ENCODE results near the gene NAALAD2. TPM values are rescaled to one million over a fixed set of nuclear protein-coding genes. Genes with fewer than 3 reads are reported as not detected.
A peak's percentile ranks its signal among the peaks of the same experiment; 100 is the strongest.
"Not testable (repeated sequence)": the region's sequence is repeated elsewhere in the genome, so short reads cannot be mapped to it uniquely, and the experiment has no call there.

The NAALAD2 gene
- total RNA-seq (not detected), polyA plus RNA-seq (not detected)

DNA sequence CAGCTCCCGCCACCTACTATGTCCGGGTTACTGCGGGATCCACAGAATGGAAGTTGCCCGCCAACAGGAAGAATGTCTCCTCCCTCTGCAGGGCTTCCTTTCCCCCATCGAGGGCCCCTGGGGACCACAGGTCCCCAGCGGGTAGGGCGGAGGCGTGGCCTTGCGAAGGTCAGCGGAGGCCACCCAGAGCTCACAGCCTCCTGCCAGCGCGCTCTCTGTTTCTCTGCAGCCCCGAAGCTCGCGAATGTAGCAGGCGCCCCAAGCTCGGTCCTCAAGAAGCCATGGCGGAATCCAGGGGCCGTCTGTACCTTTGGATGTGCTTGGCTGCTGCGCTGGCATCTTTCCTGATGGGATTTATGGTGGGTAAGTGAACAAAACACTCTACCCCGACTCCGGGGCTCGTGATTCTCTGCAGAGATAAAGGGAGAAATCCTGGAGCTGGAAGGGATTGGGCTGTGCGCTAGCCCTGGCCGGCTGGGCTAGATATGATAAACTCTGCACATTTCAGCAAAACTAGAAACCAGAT lies at the start of gene NAALAD2:
Gene NAALAD2 (plus strand): TSS at position 186 of the 526 bp plus-strand sequence. CDS start 96 bp downstream, at position 282.
- H3K27ac ChIP-seq (ENCODE audit: low read depth, low read length): no peak within 1 kb of the TSS
- no peak for DNase-seq
- Mint-ChIP-seq H3K4me3 (peak within 1 kb of the TSS in 6 of 7 donors; percentile 14 to 63 (median 52)), H3K27ac (no peak within 1 kb of the TSS), H3K4me1 (peaks cover 14 to 28% (median 26%) of the 10 kb centered on the region in 3 donors), H3K9me3 (no peaks in the 10 kb centered on the region), H3K27me3 (peaks cover 33 to 42% of the 10 kb centered on the region in 2 donors), H3K36me3 (peaks cover 0 to 1% (median 0%) of the 10 kb centered on the region in 3 donors)
- no peaks in the 10 kb centered on the region for H3K4me1 ChIP-seq (ENCODE audit: insufficient read depth, low read length)
- H3K36me3 ChIP-seq (ENCODE audit: insufficient read depth, low read length): no peaks in the 10 kb centered on the region
- POLR2A ChIA-PET: no interaction called here
- no peaks in the 10 kb centered on the region for H3K9me3 ChIP-seq (ENCODE audit: low read length)
- no peaks in the 10 kb centered on the region for H3K27me3 ChIP-seq (ENCODE audit: insufficient read depth, low read length, poor library complexity, severe bottlenecking)
- CTCF ChIA-PET: no interaction called here
- H3K4me3 ChIP-seq (ENCODE audit: low read length): no peak within 1 kb of the TSS

DNA sequence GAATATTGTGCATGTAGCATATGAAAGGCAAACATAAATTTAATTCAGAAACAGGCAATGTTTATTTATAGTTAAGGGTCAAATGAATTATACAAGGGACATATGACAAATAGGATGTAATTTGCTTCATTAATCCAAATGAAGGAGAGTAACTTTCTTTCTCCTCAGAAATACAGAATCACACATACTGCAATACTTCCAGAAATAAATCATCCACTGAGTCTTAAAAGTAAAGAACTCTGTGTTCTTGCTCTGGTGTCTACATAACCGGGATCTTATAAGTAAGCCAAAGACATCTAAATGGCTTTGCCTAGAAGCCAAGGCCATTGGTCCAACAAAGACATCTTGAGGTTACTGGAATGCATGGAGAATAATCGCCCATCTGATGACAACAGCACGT lies 48.8 kb upstream of the NAALAD2 start, which contains the start of gene UBTFL1:
Gene UBTFL1 (plus strand): TSS at position 301 of the 400 bp plus-strand sequence. CDS start 0 bp downstream, at position 301.
- H3K27ac ChIP-seq (ENCODE audit: low read depth, low read length); H3K9me3 ChIP-seq (ENCODE audit: low read length); H3K9me3 Mint-ChIP-seq; H3K4me3 ChIP-seq (ENCODE audit: low read length); H3K36me3 Mint-ChIP-seq; H3K4me1 ChIP-seq (ENCODE audit: insufficient read depth, low read length); DNase-seq; H3K27ac Mint-ChIP-seq; H3K27me3 Mint-ChIP-seq; H3K4me1 Mint-ChIP-seq; H3K27me3 ChIP-seq (ENCODE audit: insufficient read depth, low read length, poor library complexity, severe bottlenecking); H3K36me3 ChIP-seq (ENCODE audit: insufficient read depth, low read length); H3K4me3 Mint-ChIP-seq; POLR2A ChIA-PET; CTCF ChIA-PET: not testable (repeated sequence)

DNA sequence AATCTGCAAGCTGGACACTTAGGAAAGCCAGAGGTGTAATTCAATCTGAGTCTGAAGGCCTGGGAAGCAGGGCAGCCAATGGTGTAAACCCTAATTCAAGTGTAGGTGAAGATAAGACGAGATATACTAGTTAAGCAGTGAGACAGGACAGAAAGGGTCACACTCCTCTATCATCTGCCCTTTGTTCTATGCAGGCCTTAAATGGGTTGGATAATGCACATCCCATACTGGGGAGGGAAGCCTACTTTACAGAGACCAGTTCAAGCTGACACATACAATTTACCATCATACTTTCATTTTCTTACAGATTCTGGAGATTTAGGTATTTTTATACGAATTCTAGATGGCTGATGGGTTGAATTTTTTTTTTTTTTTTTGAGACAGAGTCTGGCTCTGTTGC lies 45.7 kb upstream of the NAALAD2 start:
- H3K27me3 Mint-ChIP-seq; H3K27ac Mint-ChIP-seq; H3K36me3 Mint-ChIP-seq; CTCF ChIA-PET; H3K9me3 ChIP-seq (ENCODE audit: low read length); H3K4me1 ChIP-seq (ENCODE audit: insufficient read depth, low read length); H3K4me1 Mint-ChIP-seq; H3K4me3 ChIP-seq (ENCODE audit: low read length); H3K4me3 Mint-ChIP-seq; DNase-seq; H3K36me3 ChIP-seq (ENCODE audit: insufficient read depth, low read length); H3K27me3 ChIP-seq (ENCODE audit: insufficient read depth, low read length, poor library complexity, severe bottlenecking); POLR2A ChIA-PET; H3K9me3 Mint-ChIP-seq; H3K27ac ChIP-seq (ENCODE audit: low read depth, low read length): not testable (repeated sequence)

DNA sequence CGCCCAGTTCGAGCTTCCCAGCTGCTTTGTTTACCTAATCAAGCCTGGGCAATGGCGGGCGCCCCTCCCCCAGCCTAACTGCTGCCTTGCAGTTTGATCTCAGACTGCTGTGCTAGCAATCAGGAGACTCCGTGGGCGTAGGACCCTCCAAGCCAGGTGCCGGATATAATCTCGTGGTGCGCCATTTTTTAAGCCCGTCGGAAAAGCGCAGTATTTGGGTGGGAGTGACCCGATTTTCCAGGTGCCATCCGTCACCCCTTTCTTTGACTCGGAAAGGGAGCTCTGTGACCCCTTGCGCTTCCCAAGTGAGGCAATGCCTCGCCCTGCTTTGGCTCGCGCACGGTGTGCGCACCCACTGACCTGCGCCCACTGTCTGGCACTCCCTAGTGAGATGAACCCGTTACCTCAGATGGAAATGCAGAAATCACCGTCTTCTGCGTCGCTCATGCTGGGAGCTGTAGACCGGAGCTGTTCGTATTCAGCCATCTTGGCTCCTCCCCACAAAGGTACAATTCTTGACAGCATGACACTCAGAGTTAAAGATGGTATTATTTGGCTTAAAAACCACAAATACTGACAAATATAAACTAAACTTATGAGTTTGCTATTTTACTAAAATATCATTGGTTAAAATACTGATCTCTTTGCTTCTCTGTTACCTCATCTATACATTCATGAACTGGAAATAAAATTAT lies 39.1 kb upstream of the NAALAD2 start:
- H3K9me3 ChIP-seq (ENCODE audit: low read length); CTCF ChIA-PET; H3K27me3 ChIP-seq (ENCODE audit: insufficient read depth, low read length, poor library complexity, severe bottlenecking); H3K27me3 Mint-ChIP-seq; H3K9me3 Mint-ChIP-seq; H3K4me3 Mint-ChIP-seq; H3K36me3 ChIP-seq (ENCODE audit: insufficient read depth, low read length); H3K4me1 Mint-ChIP-seq; DNase-seq; H3K27ac Mint-ChIP-seq; H3K36me3 Mint-ChIP-seq; H3K4me1 ChIP-seq (ENCODE audit: insufficient read depth, low read length); POLR2A ChIA-PET; H3K4me3 ChIP-seq (ENCODE audit: low read length); H3K27ac ChIP-seq (ENCODE audit: low read depth, low read length): not testable (repeated sequence)

DNA sequence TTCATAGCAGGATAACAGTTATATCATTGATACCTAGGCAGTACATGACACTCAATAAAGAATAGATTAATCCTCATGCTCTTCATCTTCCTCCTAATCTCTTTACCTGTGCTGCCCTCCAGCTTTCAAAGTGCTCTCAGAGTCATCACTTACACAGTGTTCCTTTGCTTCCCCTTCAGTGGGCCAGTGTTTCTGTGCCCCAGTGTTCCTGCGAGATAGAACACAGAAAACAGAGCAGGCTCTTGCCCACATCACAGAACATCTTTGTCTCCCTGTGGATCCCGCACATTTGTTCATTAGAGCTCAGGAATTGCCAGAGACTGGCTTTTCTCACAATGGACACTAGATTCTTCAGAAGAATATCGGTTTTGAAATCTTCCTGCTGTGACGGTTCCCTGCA lies 36.2 kb upstream of the NAALAD2 start:
- H3K36me3 ChIP-seq (ENCODE audit: insufficient read depth, low read length); H3K4me1 ChIP-seq (ENCODE audit: insufficient read depth, low read length); H3K36me3 Mint-ChIP-seq; H3K4me3 ChIP-seq (ENCODE audit: low read length); CTCF ChIA-PET; H3K27me3 ChIP-seq (ENCODE audit: insufficient read depth, low read length, poor library complexity, severe bottlenecking); H3K27ac ChIP-seq (ENCODE audit: low read depth, low read length); H3K4me3 Mint-ChIP-seq; POLR2A ChIA-PET; H3K9me3 ChIP-seq (ENCODE audit: low read length); DNase-seq; H3K27me3 Mint-ChIP-seq; H3K9me3 Mint-ChIP-seq; H3K4me1 Mint-ChIP-seq: not testable (repeated sequence)
- H3K27ac Mint-ChIP-seq: peak overlapping the region in 1 of 8 donors; percentile 68

DNA sequence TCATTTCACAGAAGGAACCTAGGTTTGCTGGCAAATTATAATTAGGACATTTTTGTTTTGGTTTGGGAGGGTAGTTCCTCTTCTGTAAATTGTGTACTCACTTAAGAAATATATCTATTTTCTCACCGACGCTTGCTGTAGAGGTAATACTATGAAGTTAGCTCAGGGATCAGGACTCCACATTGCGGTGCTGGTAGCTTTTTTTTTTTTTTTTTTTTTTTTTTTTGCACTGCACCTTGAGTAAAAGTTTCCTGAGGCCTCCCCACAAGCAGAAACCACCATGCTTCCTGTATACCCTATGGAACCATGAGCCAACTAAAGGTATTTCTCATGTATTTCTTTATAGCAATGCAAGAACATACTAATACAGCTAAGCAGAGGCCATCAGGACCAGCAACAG lies 34.0 kb upstream of the NAALAD2 start:
- no peaks in the 10 kb centered on the region for H3K9me3 Mint-ChIP-seq

DNA sequence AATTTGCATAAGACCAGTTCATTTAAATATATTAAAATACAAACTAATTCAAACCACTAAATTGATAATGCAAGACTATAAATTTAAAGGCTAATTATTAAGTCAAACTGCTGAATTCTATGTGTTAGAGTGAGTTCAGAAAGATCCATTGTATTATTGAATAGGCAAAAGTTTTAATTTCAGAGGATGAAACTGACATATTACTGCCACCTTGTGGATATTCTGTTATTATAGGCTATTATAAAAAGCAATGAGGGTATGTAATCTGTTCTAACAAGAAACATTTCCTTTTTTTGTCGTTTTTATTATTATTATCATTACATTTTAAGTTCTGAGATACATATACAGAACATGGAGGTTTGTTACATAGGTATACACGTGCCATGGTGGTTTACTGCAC lies 20.9 kb upstream of the NAALAD2 start:
- Histone ChIP-seq H3K27ac (ENCODE audit: low read depth, low read length) (no peak overlapping the region), H3K4me1 (ENCODE audit: insufficient read depth, low read length) (no peaks in the 10 kb centered on the region), H3K36me3 (ENCODE audit: insufficient read depth, low read length) (no peaks in the 10 kb centered on the region), H3K4me3 (ENCODE audit: low read length) (no peak overlapping the region), H3K9me3 (ENCODE audit: low read length) (no peaks in the 10 kb centered on the region), H3K27me3 (ENCODE audit: insufficient read depth, low read length, poor library complexity, severe bottlenecking) (no peaks in the 10 kb centered on the region)
- DNase-seq: no peak
- Mint-ChIP-seq H3K27ac (no peak overlapping the region), H3K36me3 (no peaks in the 10 kb centered on the region), H3K4me1 (no peaks in the 10 kb centered on the region), H3K27me3 (no peaks in the 10 kb centered on the region), H3K9me3 (no peaks in the 10 kb centered on the region), H3K4me3 (no peak overlapping the region)
- POLR2A ChIA-PET: no interaction called here
- CTCF ChIA-PET: no interaction called here

More for the DNA sequence above, 34.0 kb upstream of the NAALAD2 start:
- Mint-ChIP-seq H3K4me1 (no peaks in the 10 kb centered on the region), H3K27me3 (no peaks in the 10 kb centered on the region), H3K27ac (no peak overlapping the region), H3K36me3 (no peaks in the 10 kb centered on the region), H3K4me3 (no peak overlapping the region)
- no peak for DNase-seq
- Histone ChIP-seq H3K4me3 (ENCODE audit: low read length) (no peak overlapping the region), H3K36me3 (ENCODE audit: insufficient read depth, low read length) (no peaks in the 10 kb centered on the region), H3K9me3 (ENCODE audit: low read length) (no peaks in the 10 kb centered on the region), H3K4me1 (ENCODE audit: insufficient read depth, low read length) (no peaks in the 10 kb centered on the region), H3K27ac (ENCODE audit: low read depth, low read length) (no peak overlapping the region), H3K27me3 (ENCODE audit: insufficient read depth, low read length, poor library complexity, severe bottlenecking) (no peaks in the 10 kb centered on the region)
- ChIA-PET CTCF (no interaction called here), POLR2A (no interaction called here)

DNA sequence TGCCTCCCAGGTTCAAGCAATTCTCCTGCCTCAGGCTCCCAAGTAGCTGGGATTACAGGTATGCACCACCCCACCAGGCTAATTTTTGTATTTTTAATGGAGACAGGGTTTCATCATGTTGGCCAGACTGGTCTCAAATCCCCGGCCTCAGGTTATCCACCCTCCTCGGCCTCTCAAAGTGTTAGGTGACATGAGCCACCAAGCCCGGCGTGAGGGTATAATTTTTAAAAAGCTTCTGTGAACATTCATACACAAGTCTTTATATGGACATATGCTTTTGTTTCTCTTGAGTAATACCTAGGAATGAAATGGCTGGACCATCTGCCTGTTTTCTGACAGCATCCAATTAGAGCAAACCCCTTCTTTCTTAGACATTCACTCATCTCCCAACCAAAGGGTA lies 14.3 kb upstream of the NAALAD2 start:
- no peaks in the 10 kb centered on the region for H3K36me3 Mint-ChIP-seq
- no peak overlapping the region for H3K27ac Mint-ChIP-seq
- no peaks in the 10 kb centered on the region for H3K9me3 Mint-ChIP-seq
- Histone ChIP-seq H3K4me3 (ENCODE audit: low read length) (no peak overlapping the region), H3K36me3 (ENCODE audit: insufficient read depth, low read length) (no peaks in the 10 kb centered on the region), H3K27ac (ENCODE audit: low read depth, low read length) (no peak overlapping the region), H3K27me3 (ENCODE audit: insufficient read depth, low read length, poor library complexity, severe bottlenecking) (no peaks in the 10 kb centered on the region), H3K9me3 (ENCODE audit: low read length) (no peaks in the 10 kb centered on the region), H3K4me1 (ENCODE audit: insufficient read depth, low read length) (no peaks in the 10 kb centered on the region)
- CTCF ChIA-PET: no interaction called here
- H3K4me3 Mint-ChIP-seq: no peak overlapping the region
- DNase-seq: no peak
- H3K4me1 Mint-ChIP-seq: no peaks in the 10 kb centered on the region
- POLR2A ChIA-PET: no interaction called here
- peaks cover 4% of the 10 kb centered on the region in 2 donors for H3K27me3 Mint-ChIP-seq

All from CD8-positive, alpha-beta memory T cell (primary cell).